Stomach (tissue), 9 donors: Measurements from ENCODE around the gene ZFP69B. TPM values are rescaled to one million over a fixed set of nuclear protein-coding genes. Genes with fewer than 3 reads are reported as not detected.

ENCODE experiments used
- DNase-seq, 2 donors: peaks; one replicate each; pipeline versions ENCODE4 v3.0.0 to v3.0.0-alpha.2; 2013 to 2019
- H3K27ac ChIP-seq, 5 donors: fragments of 200-600 bp in 4 of 5; sonication (generic) in 4 of 5; one replicate each; pipeline ENCODE4 v1.5.1; 2013 to 2019; ENCODE audit warnings: mild to moderate bottlenecking in 1 of 5, moderate library complexity in 1 of 5
- H3K27me3 ChIP-seq, 3 donors: fragments of 200-600 bp; sonication (generic); one replicate each; pipeline ENCODE4 v1.5.1; 2017 to 2019; ENCODE audit warnings: mixed run types in 1 of 3
- H3K36me3 ChIP-seq, 4 donors: fragments of 200-600 bp; sonication (generic); 1 replicate in 3 of 4; 2 replicates in 1 of 4; pipeline ENCODE4 v1.5.1; 2016 to 2019
- H3K4me1 ChIP-seq, 4 donors: fragments of 200-600 bp; sonication (generic); one replicate each; pipeline ENCODE4 v1.5.1; 2016 to 2019
- H3K4me3 ChIP-seq, 4 donors: fragments of 200-600 bp; sonication (generic) in 3 of 4; one replicate each; pipeline ENCODE4 v1.5.1; 2016 to 2019; ENCODE audit warnings: mild to moderate bottlenecking in 1 of 4
- H3K9me3 ChIP-seq, 4 donors: fragments of 200-600 bp; sonication (generic); one replicate each; pipeline ENCODE4 v1.5.1; 2016 to 2019
- CTCF ChIP-seq, 7 experiments: fragments of 450-650 bp in 4 of 7; fragments of 200-600 bp in 3 of 7; sonication (generic) in 3 of 7; IDR thresholded peaks; one replicate each; pipeline ENCODE4 v1.5.1; 2016 to 2019; ENCODE audit warnings: antibody characterized with exemption in 7 of 7, control low read depth in 2 of 7, mild to moderate bottlenecking in 1 of 7
- EP300 ChIP-seq: sonication (generic); formaldehyde crosslinking; IDR thresholded peaks from one replicate; pipeline ENCODE4 v1.6.1; 2017; ENCODE audit warnings: antibody characterized with exemption
- POLR2A ChIP-seq, 4 donors: fragments of 450-650 bp; IDR thresholded peaks; one replicate each; pipeline ENCODE4 v1.6.1; 2016; ENCODE audit warnings: antibody characterized with exemption in 4 of 4, control low read depth in 2 of 4, mild to moderate bottlenecking in 1 of 4, moderate library complexity in 1 of 4
- POLR2AphosphoS5 ChIP-seq, 3 donors: sonication (generic); formaldehyde crosslinking; IDR thresholded peaks; one replicate each; pipeline ENCODE4 v1.6.1; 2016; ENCODE audit warnings: antibody characterized with exemption in 3 of 3
- WGBS, 5 donors: extraction: QIAGEN DNeasy Blood & Tissue Kit in 3 of 5; methylation state at CpG; one replicate each; pipeline versions ENCODE4 v1.1.5 to v1.1.7; 2013 to 2018; 5-methylcytosine and 5-hydroxymethylcytosine counted together
- intact Hi-C: fragments of 100-400 bp; cut with DNase I; formaldehyde crosslinking; loops from one replicate; pipeline ENCODE4 v1.15.1; 2023; ENCODE audit warnings: low total_unique reads
- polyA plus RNA-seq, 3 donors: library from polyadenylated mRNA; stranded (reverse); fragments of 200-250 nt; gene quantifications; one replicate each; pipeline ENCODE4 v1.2.3, GENCODE V29; 2013
- total RNA-seq, 5 donors: library from RNA; depleted of rRNA; stranded (reverse); fragments of >200 nt; gene quantifications; one replicate each; pipeline versions ENCODE4 v1.1.0 to v1.2.3, GENCODE V29; 2014 to 2016
- donor health status: healthy with polysubstance abuse.
- donor health status: Bipolar disorder and iron deficiency.
- donor health status: healthy.

Gene ZFP69B
- total and polyA plus RNA-seq, 8 donors, result 0.35 to 2.0 (median 0.81) TPM; not detected in 3

- Histone ChIP-seq H3K4me1 (no peaks in the 10 kb centered on the region), H3K27ac (no peak overlapping the region), H3K27me3 (no peaks in the 10 kb centered on the region), H3K4me3 (no peak overlapping the region), H3K36me3 (peaks cover 47 to 95% (median 86%) of the 10 kb centered on the region in 4 donors), H3K9me3 (no peaks in the 10 kb centered on the region)
- intact Hi-C loops, result no loop called here
- 71 to 98% (median 93%) methylated on average over 2 of the region's 2 CpGs for WGBS, 5 donors
- DNase-seq, result no peak
- no peak for TF ChIP-seq EP300
- no peak for TF ChIP-seq CTCF (IDR thresholded peaks at IDR 0.05)
- no peak for TF ChIP-seq POLR2AphosphoS5 (IDR thresholded peaks at IDR 0.05)
- no peak for TF ChIP-seq POLR2A (IDR thresholded peaks at IDR 0.05)
Measured at GRCh38 chr1:40411843-40412242, 38.4 kb upstream of the ZFP69B start.

GRCh38 chr1:40413527-40414252 lies 36.6 kb upstream of the ZFP69B start:
- no peaks in the 10 kb centered on the region for H3K9me3 ChIP-seq
- no peak overlapping the region for H3K4me3 ChIP-seq
- intact Hi-C loops, result no loop called here
- 87 to 90% (median 89%) methylated on average over 6 of the region's 6 CpGs for WGBS, 5 donors
- H3K27ac ChIP-seq, result no peak overlapping the region
- no peak for DNase-seq
- no peaks in the 10 kb centered on the region for H3K4me1 ChIP-seq
- TF ChIP-seq CTCF (IDR thresholded peaks at IDR 0.05) (no peak), EP300 (no peak)
- H3K36me3 ChIP-seq, result peaks cover 60 to 100% (median 94%) of the 10 kb centered on the region in 4 donors
- H3K27me3 ChIP-seq, result no peaks in the 10 kb centered on the region

GRCh38 chr1:40414331-40414730 lies 35.9 kb upstream of the ZFP69B start:
- TF ChIP-seq POLR2AphosphoS5 (IDR thresholded peaks at IDR 0.05) (no peak), CTCF (IDR thresholded peaks at IDR 0.05) (no peak), EP300 (no peak), POLR2A (IDR thresholded peaks at IDR 0.05) (no peak)
- H3K27ac ChIP-seq, result no peak overlapping the region
- DNase-seq, result no peak
- H3K9me3 ChIP-seq, result no peaks in the 10 kb centered on the region
- H3K36me3 ChIP-seq, result peaks cover 55 to 100% (median 94%) of the 10 kb centered on the region in 4 donors
- WGBS, 5 donors, result 84 to 95% (median 88%) methylated on average over 3 of the region's 3 CpGs
- H3K4me1 ChIP-seq, result no peaks in the 10 kb centered on the region
- intact Hi-C loops, result no loop called here
- no peaks in the 10 kb centered on the region for H3K27me3 ChIP-seq
- H3K4me3 ChIP-seq, result no peak overlapping the region

GRCh38 chr1:40416709-40417108 lies 33.6 kb upstream of the ZFP69B start:
- Histone ChIP-seq H3K27ac (no peak overlapping the region), H3K4me3 (no peak overlapping the region), H3K36me3 (peaks cover 55 to 95% (median 90%) of the 10 kb centered on the region in 4 donors), H3K27me3 (no peaks in the 10 kb centered on the region), H3K4me1 (peaks cover 0 to 10% (median 0%) of the 10 kb centered on the region in 4 donors), H3K9me3 (no peaks in the 10 kb centered on the region)
- TF ChIP-seq POLR2AphosphoS5 (IDR thresholded peaks at IDR 0.05) (no peak), POLR2A (IDR thresholded peaks at IDR 0.05) (no peak), EP300 (no peak), CTCF (IDR thresholded peaks at IDR 0.05) (no peak)
- intact Hi-C loops, result no loop called here
- no peak for DNase-seq
- WGBS, 5 donors, result 84 to 100% (median 95%) methylated on average over 4 of the region's 4 CpGs
